SK-N-SH treated with all-trans-retinoic acid at 6 μM for 48 hours (cell line): ENCODE measurements around the gene FBXW2.

Experiments used
- PATZ1 ChIP-seq: fragments of 250-450 bp; sonication (Bioruptor Pico); IDR thresholded peaks from 2 replicates; pipeline ENCODE4 v1.8.0; 2020; ENCODE audit warnings: mild to moderate bottlenecking, moderate library complexity, borderline replicate concordance
- PPARA ChIP-seq: fragments of 250-450 bp; sonication (Bioruptor Pico); IDR thresholded peaks from 2 replicates; pipeline ENCODE4 v1.5.0; 2020; ENCODE audit warnings: mild to moderate bottlenecking, borderline replicate concordance
- RARB ChIP-seq: fragments of 250-450 bp; sonication (Bioruptor Pico); IDR thresholded peaks from 2 replicates; pipeline ENCODE4 v1.8.0; 2021; ENCODE audit warnings: mild to moderate bottlenecking, moderate library complexity
- ZFP30 ChIP-seq: fragments of 450-650 bp; formaldehyde crosslinking; IDR thresholded peaks from 2 replicates; pipeline ENCODE4 v1.5.0; 2022; ENCODE audit warnings: mild to moderate bottlenecking, moderate library complexity
- ZNF70 ChIP-seq: fragments of 450-650 bp; formaldehyde crosslinking; IDR thresholded peaks from 2 replicates; pipeline ENCODE4 v1.5.0; 2020; ENCODE audit warnings: mild to moderate bottlenecking, moderate library complexity
- TF ChIP-seq, protein P1 (sequence below): fragments of 250-450 bp; sonication (Bioruptor Pico); IDR thresholded peaks from 2 replicates; pipeline ENCODE4 v1.5.1; 2020; ENCODE audit warnings: low read depth, mild to moderate bottlenecking, moderate library complexity

DNA sequence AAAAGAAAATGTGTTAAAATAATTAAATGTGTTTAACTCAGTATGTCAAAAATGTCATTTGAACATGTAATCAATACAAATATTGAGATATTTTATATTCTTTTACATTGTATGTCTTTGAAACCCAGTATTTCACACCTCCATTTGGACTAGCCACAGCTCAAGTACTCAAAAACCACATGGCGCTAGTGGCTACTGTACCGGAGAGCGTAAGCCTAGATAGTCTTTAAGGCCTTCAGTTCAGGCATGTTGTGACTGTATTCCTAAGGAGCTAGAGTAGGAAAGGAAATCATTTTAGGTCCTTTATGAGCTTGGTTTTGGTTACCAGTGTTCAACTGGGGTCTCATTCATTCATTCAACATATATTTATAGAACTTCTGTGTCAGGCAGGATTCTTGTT lies 12.8 kb downstream of the FBXW2 start:
- TF ChIP-seq ZFP30 (CRISPR knock-in tag) (no peak), PPARA (CRISPR knock-in tag) (no peak), ZNF70 (CRISPR knock-in tag) (no peak), RARB (CRISPR knock-in tag) (no peak), PATZ1 (no peak)
- TF ChIP-seq, protein P1, sequence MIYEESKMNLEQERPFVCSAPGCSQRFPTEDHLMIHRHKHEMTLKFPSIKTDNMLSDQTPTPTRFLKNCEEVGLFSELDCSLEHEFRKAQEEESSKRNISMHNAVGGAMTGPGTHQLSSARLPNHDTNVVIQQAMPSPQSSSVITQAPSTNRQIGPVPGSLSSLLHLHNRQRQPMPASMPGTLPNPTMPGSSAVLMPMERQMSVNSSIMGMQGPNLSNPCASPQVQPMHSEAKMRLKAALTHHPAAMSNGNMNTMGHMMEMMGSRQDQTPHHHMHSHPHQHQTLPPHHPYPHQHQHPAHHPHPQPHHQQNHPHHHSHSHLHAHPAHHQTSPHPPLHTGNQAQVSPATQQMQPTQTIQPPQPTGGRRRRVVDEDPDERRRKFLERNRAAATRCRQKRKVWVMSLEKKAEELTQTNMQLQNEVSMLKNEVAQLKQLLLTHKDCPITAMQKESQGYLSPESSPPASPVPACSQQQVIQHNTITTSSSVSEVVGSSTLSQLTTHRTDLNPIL (CRISPR knock-in tag), result no peak
